AG04449 (cell line): ENCODE data around the gene EIPR1.

Experiments used
- CTCF ChIA-PET: fragments of 350-600 bp; formaldehyde crosslinking; extraction: SDS; loops from one replicate; lab custom pipeline; 2021; ENCODE audit warnings: antibody characterized with exemption; lab: Yijun Ruan, JAX
- POLR2A ChIA-PET: fragments of 400-600, 350-600 bp; formaldehyde crosslinking; extraction: SDS; loops from one replicate; lab custom pipeline; 2020; ENCODE audit warnings: antibody characterized with exemption, inconsistent platforms; lab: Yijun Ruan, JAX
- DNase-seq: peaks from one replicate; pipeline ENCODE4 v3.0.0-alpha.2; 2010; ENCODE audit warnings: low read depth, low spot score
- H3K4me3 ChIP-seq: 2 replicates; pipeline ENCODE4 v1.5.1; 2011; ENCODE audit warnings: low read depth, mild to moderate bottlenecking, control low read depth, low read length
- TF ChIP-seq, protein P1 (sequence below): IDR thresholded peaks from one replicate; pipeline ENCODE4 v1.5.1; 2011; ENCODE audit warnings: mild to moderate bottlenecking, moderate library complexity, low read length, control low read depth, inconsistent platforms; ENCODE audit not compliant: insufficient read depth; ENCODE audit errors: missing control alignments

EIPR1 gene

DNA sequence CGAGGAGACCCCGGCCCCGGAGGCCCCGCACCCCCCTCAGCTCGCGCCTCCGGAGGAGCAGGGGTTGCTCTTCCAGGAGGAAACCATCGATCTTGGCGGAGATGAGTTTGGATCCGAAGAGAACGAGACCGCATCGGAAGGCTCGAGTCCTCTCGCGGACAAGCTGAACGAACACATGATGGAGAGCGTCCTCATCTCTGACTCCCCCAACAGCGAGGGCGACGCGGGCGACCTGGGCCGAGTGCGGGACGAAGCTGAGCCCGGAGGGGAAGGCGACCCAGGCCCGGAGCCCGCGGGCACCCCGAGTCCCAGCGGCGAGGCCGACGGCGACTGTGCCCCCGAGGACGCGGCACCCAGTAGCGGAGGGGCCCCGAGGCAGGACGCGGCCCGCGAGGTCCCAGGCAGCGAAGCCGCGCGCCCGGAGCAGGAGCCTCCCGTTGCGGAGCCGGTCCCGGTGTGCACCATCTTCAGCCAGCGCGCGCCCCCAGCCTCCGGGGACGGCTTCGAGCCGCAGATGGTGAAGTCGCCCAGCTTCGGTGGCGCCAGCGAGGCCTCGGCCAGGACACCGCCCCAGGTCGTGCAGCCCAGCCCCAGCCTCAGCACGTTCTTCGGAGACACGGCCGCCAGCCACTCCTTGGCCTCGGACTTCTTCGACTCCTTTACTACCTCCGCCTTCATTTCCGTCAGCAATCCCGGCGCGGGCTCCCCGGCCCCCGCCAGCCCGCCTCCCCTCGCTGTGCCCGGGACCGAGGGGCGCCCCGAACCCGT is 10.2 kb upstream of the EIPR1 start:
- POLR2A ChIA-PET = no interaction called here
- CTCF ChIA-PET = interaction anchor here (1.0 kb wide), 1 partner anchor 42 kb away, joined by 4 read pairs; no protein-coding TSS in a partner anchor

DNA sequence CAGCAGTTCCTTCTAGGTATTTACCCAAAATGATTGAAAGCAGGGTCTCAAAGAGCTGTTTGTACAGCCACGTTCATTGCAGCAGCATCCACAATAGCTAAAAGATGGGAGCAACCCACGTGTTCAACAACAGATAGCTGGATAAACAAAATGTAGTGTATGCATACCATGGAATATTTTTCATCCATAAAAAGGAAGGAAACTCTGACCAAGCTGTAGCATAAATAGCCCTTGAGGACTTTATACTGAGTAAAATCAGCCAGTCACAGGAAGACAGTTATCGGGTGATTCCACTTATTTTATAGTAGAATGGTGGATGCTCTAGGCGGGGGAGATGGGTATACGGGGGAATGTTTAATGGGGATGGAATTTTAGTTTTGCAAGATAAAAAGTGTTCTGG is 9.4 kb upstream of the EIPR1 start:
- TF ChIP-seq, protein P1, sequence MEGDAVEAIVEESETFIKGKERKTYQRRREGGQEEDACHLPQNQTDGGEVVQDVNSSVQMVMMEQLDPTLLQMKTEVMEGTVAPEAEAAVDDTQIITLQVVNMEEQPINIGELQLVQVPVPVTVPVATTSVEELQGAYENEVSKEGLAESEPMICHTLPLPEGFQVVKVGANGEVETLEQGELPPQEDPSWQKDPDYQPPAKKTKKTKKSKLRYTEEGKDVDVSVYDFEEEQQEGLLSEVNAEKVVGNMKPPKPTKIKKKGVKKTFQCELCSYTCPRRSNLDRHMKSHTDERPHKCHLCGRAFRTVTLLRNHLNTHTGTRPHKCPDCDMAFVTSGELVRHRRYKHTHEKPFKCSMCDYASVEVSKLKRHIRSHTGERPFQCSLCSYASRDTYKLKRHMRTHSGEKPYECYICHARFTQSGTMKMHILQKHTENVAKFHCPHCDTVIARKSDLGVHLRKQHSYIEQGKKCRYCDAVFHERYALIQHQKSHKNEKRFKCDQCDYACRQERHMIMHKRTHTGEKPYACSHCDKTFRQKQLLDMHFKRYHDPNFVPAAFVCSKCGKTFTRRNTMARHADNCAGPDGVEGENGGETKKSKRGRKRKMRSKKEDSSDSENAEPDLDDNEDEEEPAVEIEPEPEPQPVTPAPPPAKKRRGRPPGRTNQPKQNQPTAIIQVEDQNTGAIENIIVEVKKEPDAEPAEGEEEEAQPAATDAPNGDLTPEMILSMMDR = no peak
- ChIA-PET CTCF (interaction anchor here (0.8 to 5.0 kb wide), 3 partner anchors 16 to 43 kb away, joined by 3 to 26 read pairs (median 4); no protein-coding TSS in a partner anchor), POLR2A (interaction anchor here (1.3 kb wide), 1 partner anchor 171 kb away, joined by 3 read pairs; the partner anchor contains the start of gene RNASEH1)
- DNase-seq = no peak
- H3K4me3 ChIP-seq = no peak overlapping the region

More for the DNA sequence above, 10.2 kb upstream of the EIPR1 start:
- TF ChIP-seq, protein P1 = no peak
- H3K4me3 ChIP-seq = no peak overlapping the region
- DNase-seq = no peak

DNA sequence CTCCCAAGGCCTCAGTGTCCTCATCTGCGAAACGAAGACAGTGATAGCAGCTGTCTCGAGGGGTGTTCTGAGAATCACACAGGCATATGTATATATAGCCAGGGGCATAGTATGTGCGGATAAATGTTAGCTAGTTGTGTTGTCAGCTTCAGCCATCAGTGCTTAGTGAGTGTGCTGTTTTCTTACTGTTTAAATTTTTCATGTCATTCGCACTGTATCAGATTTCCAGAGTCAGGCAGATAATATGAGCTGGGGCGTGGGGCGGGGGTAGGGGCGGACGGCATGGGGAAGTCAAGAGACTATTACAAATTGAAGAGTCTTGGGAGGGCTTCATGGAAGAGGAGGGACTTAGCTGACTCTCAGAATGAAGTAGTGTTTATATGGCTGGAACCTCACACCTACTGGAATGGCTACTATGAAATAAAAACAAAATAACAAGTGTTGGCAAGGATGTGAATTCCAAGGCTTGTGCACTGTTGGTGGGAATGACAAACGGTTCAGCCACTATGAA is 8.9 kb upstream of the EIPR1 start:
- H3K4me3 ChIP-seq = no peak overlapping the region
- no peak for DNase-seq
- TF ChIP-seq, protein P1 = no peak
- ChIA-PET CTCF (interaction anchor here (0.8 to 5.0 kb wide), 2 partner anchors 16 to 37 kb away, joined by 3 to 26 read pairs; no protein-coding TSS in a partner anchor), POLR2A (interaction anchor here (1.3 kb wide), 1 partner anchor 172 kb away, joined by 3 read pairs; the partner anchor contains the start of gene RNASEH1)

DNA sequence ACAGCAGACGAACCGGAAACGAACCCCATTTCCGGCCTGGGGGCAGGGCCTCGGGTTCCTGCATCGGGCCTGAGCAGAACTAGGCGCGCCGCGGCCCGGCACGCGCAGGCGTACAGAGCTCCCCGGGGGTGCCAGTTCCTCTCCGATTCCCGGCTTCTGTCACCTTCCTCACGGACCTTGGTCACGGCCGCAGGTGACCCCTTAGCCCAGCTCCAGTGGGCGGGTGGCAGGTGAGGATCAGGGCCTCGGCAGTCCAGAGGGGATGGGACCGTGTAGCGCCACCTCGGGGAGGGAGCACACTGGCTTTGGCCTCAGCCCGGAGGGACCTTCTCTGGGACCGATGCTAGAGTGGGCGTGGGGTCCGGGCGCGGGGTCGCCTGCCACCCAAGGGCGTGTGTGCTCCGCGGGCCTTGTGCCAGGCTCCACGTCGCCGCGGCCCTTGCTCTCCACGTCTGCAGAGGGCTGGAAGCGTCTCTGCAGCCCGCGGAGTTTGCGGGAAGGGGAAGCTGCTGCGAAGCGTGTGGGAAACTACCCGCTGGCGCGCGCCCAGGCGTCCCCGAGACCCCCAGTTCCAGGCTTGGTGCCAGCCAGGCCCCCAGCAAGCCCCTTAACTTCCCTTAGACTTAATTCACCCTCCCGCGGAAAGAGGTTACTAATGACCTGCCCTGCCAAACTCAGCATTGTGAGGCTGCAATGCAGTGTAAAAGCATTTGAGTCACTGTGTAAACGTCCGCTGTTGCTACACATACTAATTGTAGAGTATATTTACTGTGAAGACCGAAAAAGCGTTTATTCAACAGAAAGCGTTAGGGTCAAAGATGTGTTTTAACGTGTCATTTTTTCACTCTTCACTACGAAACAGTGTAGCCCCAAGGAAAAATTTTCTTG is 2.3 kb upstream of the EIPR1 start, which contains the start of gene TRAPPC12:
Gene TRAPPC12, plus strand, starts transcription at position 48 of the 888 bp plus-strand sequence. CDS start 7,930 bp downstream, outside the sequence.
- peak within 1 kb of the TSS; percentile 99 for H3K4me3 ChIP-seq
- CTCF ChIA-PET = interaction anchor here (1.0 to 2.0 kb wide), 2 partner anchors 17 to 77 kb away, joined by 3 to 5 read pairs; no protein-coding TSS in a partner anchor
- POLR2A ChIA-PET = no interaction called here
- peak; percentile 23 for DNase-seq
- TF ChIP-seq, protein P1 = peak; percentile 66

DNA sequence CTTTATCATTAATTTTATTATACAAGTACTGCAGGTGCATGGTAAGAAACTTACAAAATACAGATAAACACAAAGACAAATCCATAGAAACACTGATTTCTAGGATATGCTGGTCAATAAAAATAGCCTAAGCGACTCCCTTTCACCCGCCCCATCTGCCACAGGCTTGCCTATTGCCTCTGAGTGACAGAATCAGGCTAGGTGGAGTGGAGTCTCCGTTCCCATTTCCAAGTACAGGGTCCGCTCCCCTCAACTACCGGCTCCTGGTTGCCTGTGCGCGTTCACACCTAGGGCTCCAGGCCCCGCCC is 1.7 kb upstream of the EIPR1 start:
- CTCF ChIA-PET = interaction anchor here (1.0 to 2.0 kb wide), 2 partner anchors 18 to 76 kb away, joined by 3 to 5 read pairs; no protein-coding TSS in a partner anchor
- TF ChIP-seq, protein P1 = no peak
- DNase-seq = no peak
- POLR2A ChIA-PET = no interaction called here
- H3K4me3 ChIP-seq = peak overlapping the region; percentile 99
